K562 (cell line): ENCODE data around the gene QKI. TPM values are rescaled to one million over a fixed set of nuclear protein-coding genes. Genes with fewer than 3 reads are reported as not detected.
A peak's percentile ranks its signal among the peaks of the same experiment; 100 is the strongest.

Experiments used
- ATF1 ChIP-seq, 2 experiments: fragments of 450-650 bp in 1 of 2; IDR thresholded peaks; 2 replicates each; pipeline ENCODE4 v1.6.1; 2016; ENCODE audit warnings: missing compliant biosample characterization in 1 of 2, missing genetic modification characterization in 1 of 2
- BDP1 ChIP-seq: IDR thresholded peaks from 3 replicates; pipeline ENCODE4 v1.6.1; 2011; ENCODE audit not compliant: insufficient read length, insufficient read depth
- CHD2 ChIP-seq: IDR thresholded peaks from 2 replicates; pipeline ENCODE4 v1.6.1; 2011; ENCODE audit warnings: low read depth, low read length
- EGR1 ChIP-seq: fragments of 450-650 bp; conservative IDR thresholded peaks from 2 replicates; pipeline ENCODE4 v1.6.1; 2017; ENCODE audit warnings: mild to moderate bottlenecking
- EP400 ChIP-seq: fragments of 450-650 bp; IDR thresholded peaks from 2 replicates; pipeline ENCODE4 v1.6.1; 2017; ENCODE audit warnings: antibody characterized with exemption, mild to moderate bottlenecking, moderate library complexity
- FOXK1 ChIP-seq: sonication (generic); formaldehyde crosslinking; IDR thresholded peaks from 2 replicates; pipeline ENCODE4 v1.8.0; 2022; ENCODE audit warnings: missing genetic modification reagents, mild to moderate bottlenecking, borderline replicate concordance
- GMEB1 ChIP-seq: fragments of 250-450 bp; sonication (Bioruptor Pico); IDR thresholded peaks from 2 replicates; pipeline ENCODE4 v1.4.0; 2020; ENCODE audit warnings: mild to moderate bottlenecking
- HES1 ChIP-seq: fragments of 450-650 bp; IDR thresholded peaks from 2 replicates; pipeline ENCODE4 v1.6.1; 2016; ENCODE audit warnings: low read depth, mild to moderate bottlenecking, moderate library complexity
- HNRNPK ChIP-seq: fragments of 200-400 bp; formaldehyde crosslinking; IDR thresholded peaks from one replicate; pipeline ENCODE4 v1.6.1; 2018; ENCODE audit warnings: mild to moderate bottlenecking, low read depth, low read length; ENCODE audit not compliant: poor library complexity, severe bottlenecking
- NR4A1 ChIP-seq, 2 experiments: fragments of 250-450 bp in 1 of 2; fragments of 450-650 bp in 1 of 2; sonication (Bioruptor Pico) in 1 of 2; IDR thresholded peaks; 2 replicates each; pipeline versions ENCODE4 v1.4.0 to v1.6.1; 2016 to 2020; ENCODE audit warnings: mild to moderate bottlenecking in 2 of 2, missing compliant biosample characterization in 1 of 2, missing genetic modification characterization in 1 of 2, moderate library complexity in 1 of 2
- PHF8 ChIP-seq: fragments of 200-600 bp; sonication (generic); IDR thresholded peaks from 2 replicates; pipeline ENCODE4 v1.6.1; 2012; ENCODE audit warnings: mixed run types, mild to moderate bottlenecking, inconsistent platforms, low read length, moderate library complexity, borderline replicate concordance
- PREB ChIP-seq: sonication (generic); formaldehyde crosslinking; IDR thresholded peaks from 2 replicates; pipeline ENCODE4 v1.8.1; 2023; ENCODE audit warnings: mild to moderate bottlenecking, missing genetic modification reagents
- RBFOX2 ChIP-seq: fragments of 200-400 bp; formaldehyde crosslinking; IDR thresholded peaks from 2 replicates; pipeline ENCODE4 v1.6.1; 2017; ENCODE audit warnings: low read depth, mild to moderate bottlenecking, low read length, moderate library complexity
- RBM22 ChIP-seq: fragments of 200-400 bp; formaldehyde crosslinking; IDR thresholded peaks from 2 replicates; pipeline ENCODE4 v1.6.1; 2018; ENCODE audit warnings: low read length, low read depth; ENCODE audit not compliant: poor library complexity, severe bottlenecking
- TBP ChIP-seq: optimal IDR thresholded peaks from 2 replicates; pipeline ENCODE3; 2011; ENCODE audit warnings: low read depth, low read length, improper control_type of control experiment
- TCF3 ChIP-seq: sonication (generic); formaldehyde crosslinking; IDR thresholded peaks from 2 replicates; pipeline ENCODE4 v1.4.0; 2020; ENCODE audit warnings: mild to moderate bottlenecking, missing genetic modification reagents
- TRIM24 ChIP-seq, 2 experiments: fragments of 450-650 bp; IDR thresholded peaks; 2 replicates each; pipeline ENCODE4 v1.6.1; 2016
- USF1 ChIP-seq: sonication (generic); formaldehyde crosslinking; IDR thresholded peaks from 2 replicates; pipeline ENCODE4 v1.9.0; 2022; ENCODE audit warnings: mild to moderate bottlenecking, missing genetic modification reagents
- ZNF140 ChIP-seq: fragments of 250-450 bp; sonication (Bioruptor Pico); IDR thresholded peaks from 2 replicates; pipeline ENCODE4 v1.8.0; 2021; ENCODE audit warnings: moderate library complexity, mild to moderate bottlenecking, inconsistent platforms
- ZNF224 ChIP-seq: sonication (generic); formaldehyde crosslinking; IDR thresholded peaks from 2 replicates; pipeline ENCODE4 v1.8.0; 2022; ENCODE audit warnings: mild to moderate bottlenecking, missing genetic modification reagents
- ZNF512 ChIP-seq: IDR thresholded peaks from 2 replicates; pipeline ENCODE4 v1.6.1; 2016; ENCODE audit warnings: missing genetic modification characterization, missing compliant biosample characterization
- ZNF584 ChIP-seq: fragments of 200-800 bp; sonication (Bioruptor generic); IDR thresholded peaks from 2 replicates; pipeline ENCODE4 v1.6.1; 2016; ENCODE audit warnings: low read depth, mild to moderate bottlenecking, missing genetic modification characterization, missing compliant biosample characterization
- polyA plus RNA-seq, 8 experiments: library from polyadenylated mRNA; depleted of rRNA in 4 of 8; stranded (reverse) in 5 of 8; unstranded in 3 of 8; fragments of >200 nt; fragmentation: Nextera tagmentation in 2 of 8; fragmentation: Illumina TruSeq in 1 of 8; extraction: Ambion mirVana in 2 of 8; extraction: Trizol in 1 of 8; gene quantifications; 2 replicates each; pipeline versions ENCODE4 v1.2.1 to v1.2.3, GENCODE V29; 2011 to 2014; ENCODE audit warnings: inconsistent platforms in 1 of 8, missing spikeins in 1 of 8
- total RNA-seq, 7 experiments: library from RNA; depleted of rRNA in 6 of 7; stranded (reverse); fragments of >200 nt in 6 of 7; fragmentation: Illumina TruSeq in 2 of 7; extraction: Trizol in 2 of 7; gene quantifications; 2 replicates each; pipeline versions ENCODE4 v1.2.1 to v1.2.3, GENCODE V29; 2011 to 2021; ENCODE audit warnings: low replicate concordance in 1 of 7

Gene QKI
- total and polyA plus RNA-seq, 9 of the 15 experiments (the other 6 are each of a cell fraction or from before 2014, with no cell fraction given): 20.4 to 215 (median 123) TPM

GRCh38 chr6:163413345-163414116 is 987 bp upstream of the QKI start (continued):
- TF ChIP-seq USF1 (peak; percentile 94), HNRNPK (peak; percentile 21), ZNF140 (CRISPR knock-in tag) (no peak), RBM22 (peak; percentile 84), PREB (CRISPR knock-in tag) (no peak), EP400 (peak; percentile 54; the same call in 1 of the 2 replicates), ZNF512 (no peak), GMEB1 (CRISPR knock-in tag) (peak; percentile 63), ATF1 (CRISPR knock-in tag; IDR thresholded peaks at IDR 0.05) (peak; percentile 6; the same call in 1 of the 2 replicates), ATF1 (tag; IDR thresholded peaks at IDR 0.05) (peak; percentile 84), RBFOX2 (peak; percentile 93), NR4A1 (CRISPR knock-in tag; IDR thresholded peaks at IDR 0.05) (peak; percentile 84; the same call in 1 of the 2 replicates), NR4A1 (tag; IDR thresholded peaks at IDR 0.05) (peak; percentile 71; the same call in 1 of the 2 replicates), EGR1 (peak; percentile 89), FOXK1 (CRISPR knock-in tag) (peak; percentile 50; the same call in 1 of the 2 replicates), CHD2 (peak; percentile 57), HES1 (peak; percentile 68), PHF8 (peak; percentile 82; the same call in 1 of the 2 replicates), TCF3 (CRISPR knock-in tag) (no peak), ZNF584 (CRISPR knock-in tag) (no peak), ZNF224 (peak; percentile 75), TRIM24 (IDR thresholded peaks at IDR 0.05) (peak in 1 of 2 experiments; percentile 25; a peak in 1 of 4 replicates), BDP1 (no peak), TBP (peak; percentile 39)
